K562 (cell line): ENCODE measurements around the gene NUP50. TPM values are rescaled to one million over a fixed set of nuclear protein-coding genes. Genes with fewer than 3 reads are reported as not detected.

ENCODE experiments used
- ATAC-seq: fragments of 200-7000 bp; cut with Tn5 transposase; 3 replicates; pipeline ENCODE4 v1.9.1; 2020; ENCODE audit warnings: moderate library complexity
- BruUV-seq: library from RNA; stranded (reverse); fragments of 400-500 nt; replicated peaks from 2 replicates; lab custom pipeline; 2021; lab: Mats Ljungman, UMichigan
- CTCF ChIA-PET: fragments of 300-600 bp; formaldehyde crosslinking; extraction: SDS; loops from one replicate; lab custom pipeline; 2021; ENCODE audit warnings: low intra/inter-chr PET ratio; lab: Yijun Ruan, JAX
- POLR2A ChIA-PET: fragments of 300-600, 350-650 bp; sonication (Branson Sonifier 250); formaldehyde crosslinking; extraction: SDS; loops from one replicate; lab custom pipeline; 2021; ENCODE audit warnings: antibody characterized with exemption, inconsistent platforms; lab: Yijun Ruan, JAX
- DNase-seq, 4 experiments: peaks; one replicate each; pipeline versions ENCODE4 v3.0.0 to v3.0.0-alpha.2; 2011 to 2018; ENCODE audit warnings: low spot score in 3 of 4, mixed read lengths in 3 of 4; ENCODE audit errors: extremely low read depth in 1 of 4
- FAIRE-seq: peaks from 2 replicates; lab custom pipeline; 2011; peaks lifted over from hg19 to GRCh38; lab: Jason Lieb, UNC
- H2AFZ ChIP-seq: 2 replicates; pipeline ENCODE4 v1.6.0; 2011; ENCODE audit warnings: low read depth, low read length, control low read depth, inconsistent platforms
- H3K27ac ChIP-seq: fragments of 200-600 bp; 3 replicates; pipeline ENCODE4 v1.8.0; 2011; ENCODE audit warnings: low read depth, mild to moderate bottlenecking, control low read depth, inconsistent platforms, low read length, moderate library complexity, mixed read lengths; ENCODE audit errors: extremely low read depth
- H3K27me3 ChIP-seq, 2 experiments: fragments of 300-600 bp in 1 of 2; 2 replicates in 1 of 2; 3 replicates in 1 of 2; pipeline versions ENCODE4 v1.6.0 to v1.8.0; 2011; ENCODE audit warnings: inconsistent platforms in 2 of 2, low read length in 2 of 2, mild to moderate bottlenecking in 1 of 2, mixed read lengths in 1 of 2, moderate library complexity in 1 of 2; ENCODE audit not compliant: control insufficient read depth in 2 of 2, insufficient read depth in 2 of 2
- H3K36me3 ChIP-seq: fragments of 300-600 bp; 3 replicates; pipeline ENCODE4 v1.8.0; 2011; ENCODE audit warnings: mild to moderate bottlenecking, low read length, inconsistent platforms; ENCODE audit not compliant: control insufficient read depth, insufficient read depth
- H3K4me1 ChIP-seq, 2 experiments: fragments of 200-600 bp in 1 of 2; replicated peaks in 1 of 2; 2 replicates in 1 of 2; 3 replicates in 1 of 2; pipeline versions ENCODE4 v1.5.1 to v1.8.0; 2011; ENCODE audit warnings: inconsistent platforms in 2 of 2, low read length in 2 of 2, mild to moderate bottlenecking in 1 of 2, mixed read lengths in 1 of 2, moderate library complexity in 1 of 2; ENCODE audit not compliant: control insufficient read depth in 2 of 2, insufficient read depth in 2 of 2
- H3K4me2 ChIP-seq: 2 replicates; pipeline ENCODE4 v1.6.1; 2011; ENCODE audit warnings: low read length, control low read depth, inconsistent platforms, mixed read lengths; ENCODE audit not compliant: insufficient read depth
- H3K4me3 ChIP-seq: fragments of 200-600 bp; sonication (generic), shearing (Covaris generic); 2 replicates; pipeline ENCODE4 v1.5.1; 2016; ENCODE audit warnings: control low read depth, inconsistent platforms
- H3K79me2 ChIP-seq: fragments of 200-600 bp; 3 replicates; pipeline ENCODE4 v1.8.0; 2011; ENCODE audit warnings: low read length, inconsistent platforms; ENCODE audit not compliant: control insufficient read depth, insufficient read depth
- H3K9ac ChIP-seq, 2 experiments: 2 replicates each; pipeline versions ENCODE4 v1.6.0 to v1.6.1; 2011; ENCODE audit warnings: low read depth in 2 of 2, low read length in 2 of 2, control low read depth in 1 of 2, inconsistent platforms in 1 of 2, mild to moderate bottlenecking in 1 of 2, mixed read lengths in 1 of 2; ENCODE audit not compliant: insufficient read depth in 1 of 2
- H3K9me1 ChIP-seq: one replicate; pipeline ENCODE4 v1.6.0; 2011; ENCODE audit warnings: inconsistent platforms, mild to moderate bottlenecking, low read length, moderate library complexity; ENCODE audit not compliant: control insufficient read depth, insufficient read depth
- H3K9me3 ChIP-seq: replicated peaks from 2 replicates; pipeline ENCODE4 v1.5.1; 2011; ENCODE audit warnings: low read depth, low read length, inconsistent platforms; ENCODE audit not compliant: control insufficient read depth, insufficient read depth
- H4K20me1 ChIP-seq: replicated peaks from 2 replicates; pipeline ENCODE4 v1.6.1; 2011; ENCODE audit warnings: low read length, inconsistent platforms, mixed read lengths; ENCODE audit not compliant: control insufficient read depth, insufficient read depth
- CHD4 ChIP-seq: fragments of 200-600 bp; sonication (generic); IDR thresholded peaks from 3 replicates; pipeline ENCODE4 v1.6.1; 2012; ENCODE audit warnings: low read depth, mild to moderate bottlenecking, mixed read lengths, low read length, inconsistent platforms; ENCODE audit not compliant: insufficient read depth, insufficient replicate concordance, poor library complexity, severe bottlenecking
- NCOA6 ChIP-seq: fragments of 450-650 bp; IDR thresholded peaks from 2 replicates; pipeline ENCODE4 v1.6.1; 2017; ENCODE audit warnings: mild to moderate bottlenecking
- POLR3A ChIP-seq: IDR thresholded peaks from 2 replicates; pipeline ENCODE4 v1.6.1; 2011; ENCODE audit warnings: borderline replicate concordance, mild to moderate bottlenecking, moderate library complexity; ENCODE audit not compliant: insufficient read length, insufficient read depth; ENCODE audit errors: extremely low read depth
- RHOXF2B ChIP-seq: fragments of 250-450 bp; sonication (Bioruptor Pico); conservative IDR thresholded peaks from 2 replicates; pipeline ENCODE4 v1.5.1; 2021
- TAL1 ChIP-seq: fragments of 450-650 bp; IDR thresholded peaks from 2 replicates; pipeline ENCODE4 v1.6.1; 2016; ENCODE audit warnings: mild to moderate bottlenecking
- TARDBP ChIP-seq: fragments of 450-650 bp; IDR thresholded peaks from 2 replicates; pipeline ENCODE4 v1.6.1; 2016
- THAP7 ChIP-seq: fragments of 250-450 bp; sonication (Bioruptor Pico); IDR thresholded peaks from 2 replicates; pipeline ENCODE4 v1.5.0; 2021
- ZBTB5 ChIP-seq: fragments of 450-650 bp; IDR thresholded peaks from 2 replicates; pipeline ENCODE4 v1.6.1; 2017; ENCODE audit warnings: antibody characterized with exemption
- ZBTB7A ChIP-seq: IDR thresholded peaks from 2 replicates; pipeline ENCODE4 v1.6.1; 2011; ENCODE audit warnings: low read depth, mild to moderate bottlenecking, low read length, moderate library complexity, borderline replicate concordance; ENCODE audit not compliant: control insufficient read depth
- ZNF57 ChIP-seq: fragments of 450-650 bp; formaldehyde crosslinking; IDR thresholded peaks from 2 replicates; pipeline ENCODE4 v1.4.0; 2020; ENCODE audit warnings: mild to moderate bottlenecking, moderate library complexity
- WGBS: fragments of 100-300 bp; shearing (Covaris generic); methylation state at CpG from one replicate; pipeline ENCODE4 v1.1.6; 2016; ENCODE audit warnings: low coverage, mixed read lengths; ENCODE audit not compliant: insufficient coverage; ENCODE audit errors: missing lambda C conversion rate; 5-methylcytosine and 5-hydroxymethylcytosine counted together
- in situ Hi-C: fragments of 300-500 bp; cut with MboI; formaldehyde crosslinking; loops from 4 replicates; pipeline ENCODE4 v1.15.0; 2018; ENCODE audit warnings: inconsistent platforms, mixed read lengths
- intact Hi-C: fragments of 100-400 bp; cut with micrococcal nuclease; formaldehyde crosslinking; loops from 2 replicates; pipeline ENCODE4 v1.14.2; 2022
- polyA plus RNA-seq, 8 experiments: library from polyadenylated mRNA; depleted of rRNA in 4 of 8; stranded (reverse) in 5 of 8; unstranded in 3 of 8; fragments of >200 nt; fragmentation: Nextera tagmentation in 2 of 8; fragmentation: Illumina TruSeq in 1 of 8; extraction: Ambion mirVana in 2 of 8; extraction: Trizol in 1 of 8; gene quantifications; 2 replicates each; pipeline versions ENCODE4 v1.2.1 to v1.2.3, GENCODE V29; 2011 to 2014; ENCODE audit warnings: inconsistent platforms in 1 of 8, missing spikeins in 1 of 8
- total RNA-seq, 7 experiments: library from RNA; depleted of rRNA in 6 of 7; stranded (reverse); fragments of >200 nt in 6 of 7; fragmentation: Illumina TruSeq in 2 of 7; extraction: Trizol in 2 of 7; gene quantifications; 2 replicates each; pipeline versions ENCODE4 v1.2.1 to v1.2.3, GENCODE V29; 2011 to 2021; ENCODE audit warnings: low replicate concordance in 1 of 7

NUP50 gene
- total and polyA plus RNA-seq, 9 of the 15 experiments (the other 6 are each of a cell fraction or from before 2014, with no cell fraction given): 23.8 to 83.7 (median 55.3) TPM

GRCh38 chr22:45187891-45188290 lies 24.2 kb downstream of the NUP50 start:
- no peak overlapping the region for H3K4me3 ChIP-seq
- H3K4me2 ChIP-seq: no peak overlapping the region
- BruUV-seq: no TSS peak
- H4K20me1 ChIP-seq: no peaks in the 10 kb centered on the region
- in situ Hi-C loops: no loop called here
- no peak overlapping the region for H2AFZ ChIP-seq
- DNase-seq (no peak), FAIRE-seq (peak; percentile 6), ATAC-seq (no peak)
- intact Hi-C loops: no loop called here
- CTCF ChIA-PET: no interaction called here
- no peak overlapping the region for H3K27ac ChIP-seq
- peaks cover 32% of the 10 kb centered on the region; the same call in 2 of the 3 replicates for H3K36me3 ChIP-seq
- H3K79me2 ChIP-seq: no peaks in the 10 kb centered on the region
- H3K9ac ChIP-seq: no peak overlapping the region
- no peaks in the 10 kb centered on the region for H3K9me3 ChIP-seq
- no peaks in the 10 kb centered on the region for H3K9me1 ChIP-seq
- POLR2A ChIA-PET: no interaction called here
- H3K4me1 ChIP-seq: peaks cover 5 to 6% of the 10 kb centered on the region in 2 experiments; a peak in 4 of 5 replicates
- TF ChIP-seq TAL1 (no peak), POLR3A (no peak), ZBTB7A (no peak), ZBTB5 (no peak), ZNF57 (CRISPR knock-in tag) (no peak), CHD4 (no peak), NCOA6 (no peak), RHOXF2B (no peak), TARDBP (no peak), THAP7 (no peak)
- TF ChIP-seq, all 486 proteins: peak for 0
- no peaks in the 10 kb centered on the region for H3K27me3 ChIP-seq
- 79% methylated on average over 4 of the region's 4 CpGs for WGBS
